AG04449 (cell line): ENCODE data around the gene WDR13.

Experiments
- CTCF ChIA-PET: fragments of 350-600 bp; formaldehyde crosslinking; extraction: SDS; loops from one replicate; lab custom pipeline; 2021; ENCODE audit warnings: antibody characterized with exemption; lab: Yijun Ruan, JAX
- POLR2A ChIA-PET: fragments of 400-600, 350-600 bp; formaldehyde crosslinking; extraction: SDS; loops from one replicate; lab custom pipeline; 2020; ENCODE audit warnings: antibody characterized with exemption, inconsistent platforms; lab: Yijun Ruan, JAX
- DNase-seq: peaks from one replicate; pipeline ENCODE4 v3.0.0-alpha.2; 2010; ENCODE audit warnings: low read depth, low spot score
- H3K4me3 ChIP-seq: 2 replicates; pipeline ENCODE4 v1.5.1; 2011; ENCODE audit warnings: low read depth, mild to moderate bottlenecking, control low read depth, low read length
- CTCF ChIP-seq: IDR thresholded peaks from one replicate; pipeline ENCODE4 v1.5.1; 2011; ENCODE audit warnings: mild to moderate bottlenecking, moderate library complexity, low read length, control low read depth, inconsistent platforms; ENCODE audit not compliant: insufficient read depth; ENCODE audit errors: missing control alignments

The WDR13 gene

GRCh38 chrX:48590203-48591103, 6.8 kb upstream of the WDR13 start:
- ChIA-PET POLR2A (interaction anchor here (0.6 kb wide), 2 partner anchors 16 to 1398 kb away, joined by 3 to 6 read pairs; partner anchors contain the start of gene RBM3), CTCF (no interaction called here)
- no peak overlapping the region for H3K4me3 ChIP-seq
- DNase-seq, result no peak
- no peak for TF ChIP-seq CTCF

GRCh38 chrX:48591255-48591791, 6.0 kb upstream of the WDR13 start:
- CTCF ChIA-PET, result no interaction called here
- H3K4me3 ChIP-seq, result no peak overlapping the region
- POLR2A ChIA-PET, result interaction anchor here (0.5 kb wide), 1 partner anchor 126 kb away, joined by 5 read pairs; no protein-coding TSS in a partner anchor
- TF ChIP-seq CTCF, result no peak
- DNase-seq, result no peak

DNA sequence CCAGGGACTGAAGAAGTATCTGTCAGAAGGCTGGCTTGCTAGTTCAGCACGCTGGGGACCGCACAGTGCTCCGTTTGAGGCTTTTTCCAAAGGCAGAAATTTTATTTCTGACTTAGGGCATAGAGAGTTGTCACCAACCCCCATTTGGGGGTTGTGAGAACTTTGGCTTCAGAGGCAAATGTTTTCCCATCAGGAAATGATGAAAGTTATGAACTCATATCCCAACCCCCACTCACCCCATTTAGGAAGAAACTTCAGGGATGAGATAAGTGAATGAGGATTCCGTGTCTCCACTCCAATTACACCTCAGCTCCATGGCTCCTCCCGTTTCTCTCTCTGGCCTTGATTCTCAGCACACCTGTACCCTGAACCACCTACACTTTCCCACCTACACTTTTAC, 4.3 kb upstream of the WDR13 start:
- no peak overlapping the region for H3K4me3 ChIP-seq
- no peak for TF ChIP-seq CTCF
- ChIA-PET CTCF (interaction anchor here (1.3 kb wide), 1 partner anchor 19 kb away, joined by 4 read pairs; the partner anchor contains the start of gene RBM3), POLR2A (no interaction called here)
- DNase-seq, result no peak

DNA sequence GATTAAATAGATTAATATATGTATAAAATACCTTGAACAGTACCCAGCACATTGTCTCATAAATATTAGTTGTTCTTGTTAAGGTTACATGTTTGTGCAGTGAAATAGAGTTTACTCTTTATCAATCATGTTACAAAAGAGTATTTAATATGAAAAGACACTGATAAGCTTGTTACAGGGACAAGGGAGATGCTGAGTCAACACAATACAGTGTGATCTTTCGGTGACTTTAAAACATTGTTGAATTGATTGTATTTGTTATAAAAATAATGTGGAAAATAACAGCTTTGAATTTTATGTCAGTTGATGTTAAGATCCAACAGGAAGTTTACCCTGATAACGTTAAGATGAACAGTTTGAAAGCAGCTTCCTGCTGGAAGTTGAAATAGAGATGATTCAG, 1.4 kb upstream of the WDR13 start:
- TF ChIP-seq CTCF, result no peak
- ChIA-PET POLR2A (no interaction called here), CTCF (no interaction called here)
- DNase-seq, result no peak
- no peak overlapping the region for H3K4me3 ChIP-seq

DNA sequence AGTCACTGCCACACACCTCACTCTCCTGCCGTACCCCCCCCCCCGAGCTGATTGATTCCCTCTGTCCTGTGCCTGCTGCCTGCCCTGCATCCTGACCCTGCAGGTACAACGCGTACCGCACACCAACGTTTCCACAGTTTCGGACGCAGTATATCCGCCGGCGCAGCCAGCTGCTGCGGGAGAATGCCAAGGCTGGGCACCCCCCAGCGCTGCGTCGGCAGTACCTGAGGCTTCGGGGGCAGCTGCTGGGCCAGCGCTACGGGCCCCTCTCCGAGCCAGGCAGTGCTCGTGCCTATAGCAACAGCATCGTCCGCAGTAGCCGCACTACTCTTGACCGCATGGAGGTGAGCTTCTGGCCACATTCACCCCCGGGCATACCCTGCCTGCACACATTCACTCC, 1.3 kb downstream of the WDR13 start:
- CTCF ChIA-PET, result no interaction called here
- TF ChIP-seq CTCF, result no peak
- H3K4me3 ChIP-seq, result peak overlapping the region; percentile 69
- no peak for DNase-seq
- POLR2A ChIA-PET, result interaction anchor here (1.0 kb wide), 1 partner anchor 24 kb away, joined by 5 read pairs; the partner anchor contains the start of gene RBM3

GRCh38 chrX:48599341-48599740, 2.0 kb downstream of the WDR13 start:
- no peak overlapping the region for H3K4me3 ChIP-seq
- no peak for TF ChIP-seq CTCF
- no peak for DNase-seq
- POLR2A ChIA-PET, result no interaction called here
- CTCF ChIA-PET, result no interaction called here
